Measurements from ENCODE around the gene CCDC12.

The CCDC12 gene

DNA sequence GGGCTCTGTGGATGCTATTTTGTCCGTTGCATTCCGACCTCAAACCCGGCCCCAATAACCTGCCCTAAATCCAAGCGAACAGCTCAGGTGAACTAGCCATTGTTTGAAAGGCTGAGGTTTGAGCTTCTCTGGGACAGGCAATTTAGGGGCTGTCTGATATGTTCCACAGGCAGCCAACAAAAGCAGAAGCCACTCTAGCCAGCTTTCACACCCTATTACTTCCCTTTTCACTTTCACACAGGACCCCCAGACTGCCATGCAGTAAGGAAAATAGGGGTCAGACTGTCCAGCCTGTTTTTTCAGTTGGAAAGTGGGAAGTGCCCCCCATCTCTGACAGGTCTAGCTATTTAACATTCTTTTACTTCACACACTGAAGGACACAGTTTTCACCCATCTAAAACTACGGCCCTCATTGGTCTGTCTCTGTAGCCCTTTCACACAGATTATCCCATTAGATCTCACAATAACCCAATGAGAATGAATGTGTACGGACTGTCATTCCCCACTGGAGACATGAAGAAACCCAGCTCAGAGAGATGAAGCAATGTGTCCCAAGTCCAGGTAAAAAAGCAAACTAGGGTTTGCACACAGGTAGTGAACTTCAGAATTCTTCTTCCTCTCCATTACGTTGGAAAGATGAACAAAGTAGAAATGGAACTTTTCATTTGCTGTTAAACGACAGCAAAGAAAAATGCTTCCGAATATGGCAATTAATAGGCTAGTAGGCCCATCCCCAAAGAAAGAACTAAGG lies 1.9 kb downstream of the CCDC12 start:
- peaks cover 12% of the 10 kb centered on the region for H3K4me1 ChIP-seq (ENCODE audit: insufficient read depth, insufficient read length)
- TF ChIP-seq SUZ12 (IDR thresholded peaks at IDR 0.05; ENCODE audit: extremely low read depth, insufficient read depth, insufficient read length): no peak
- TF ChIP-seq YY1 (IDR thresholded peaks at IDR 0.05; ENCODE audit: insufficient read depth, insufficient read length): no peak
- no peak for TF ChIP-seq ZNF274 (IDR thresholded peaks at IDR 0.05; ENCODE audit: low read depth, low read length)
- H3K4me3 ChIP-seq (ENCODE audit: insufficient read length, low read depth): no peak overlapping the region
- H3K9me3 ChIP-seq (ENCODE audit: insufficient read depth, low read length): no peaks in the 10 kb centered on the region
- peaks cover 33% of the 10 kb centered on the region for H3K36me3 ChIP-seq (ENCODE audit: insufficient read depth, insufficient read length, low read length)
- no peak for DNase-seq (ENCODE audit: low read depth, low spot score)
- no peaks in the 10 kb centered on the region for H3K27me3 ChIP-seq (ENCODE audit: insufficient read depth, insufficient read length)
- H3K9ac ChIP-seq (ENCODE audit: insufficient read length, low read depth): no peak overlapping the region

DNA sequence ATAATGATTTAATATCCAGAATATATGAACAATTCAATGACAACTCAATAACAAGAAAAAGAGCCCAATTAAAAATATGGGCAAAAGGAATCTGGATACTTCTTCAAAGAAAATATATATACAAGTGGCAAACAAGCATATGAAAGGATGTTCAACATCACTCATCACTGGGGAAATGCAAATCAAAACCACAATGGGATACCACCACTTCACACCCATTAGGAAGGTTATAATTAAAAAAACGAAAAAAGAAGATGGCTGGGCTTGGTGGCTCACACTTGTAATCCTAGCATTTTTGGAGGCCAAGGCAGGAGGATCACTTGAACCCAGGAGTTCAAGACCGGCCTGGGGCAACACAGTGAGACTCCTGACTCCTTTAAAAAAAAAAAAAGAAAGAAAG lies 4.1 kb downstream of the CCDC12 start:
- Histone ChIP-seq H3K36me3 (ENCODE audit: insufficient read depth, insufficient read length, low read length) (peaks cover 51% of the 10 kb centered on the region), H3K27me3 (ENCODE audit: insufficient read depth, insufficient read length) (no peaks in the 10 kb centered on the region), H3K9me3 (ENCODE audit: insufficient read depth, low read length) (no peaks in the 10 kb centered on the region), H3K9ac (ENCODE audit: insufficient read length, low read depth) (no peak overlapping the region), H3K4me1 (ENCODE audit: insufficient read depth, insufficient read length) (peaks cover 3% of the 10 kb centered on the region), H3K4me3 (ENCODE audit: insufficient read length, low read depth) (no peak overlapping the region)
- DNase-seq (ENCODE audit: low read depth, low spot score): no peak
- no peak for TF ChIP-seq SUZ12 (IDR thresholded peaks at IDR 0.05; ENCODE audit: extremely low read depth, insufficient read depth, insufficient read length)
- TF ChIP-seq ZNF274 (IDR thresholded peaks at IDR 0.05; ENCODE audit: low read depth, low read length): no peak
- no peak for TF ChIP-seq YY1 (IDR thresholded peaks at IDR 0.05; ENCODE audit: insufficient read depth, insufficient read length)

DNA sequence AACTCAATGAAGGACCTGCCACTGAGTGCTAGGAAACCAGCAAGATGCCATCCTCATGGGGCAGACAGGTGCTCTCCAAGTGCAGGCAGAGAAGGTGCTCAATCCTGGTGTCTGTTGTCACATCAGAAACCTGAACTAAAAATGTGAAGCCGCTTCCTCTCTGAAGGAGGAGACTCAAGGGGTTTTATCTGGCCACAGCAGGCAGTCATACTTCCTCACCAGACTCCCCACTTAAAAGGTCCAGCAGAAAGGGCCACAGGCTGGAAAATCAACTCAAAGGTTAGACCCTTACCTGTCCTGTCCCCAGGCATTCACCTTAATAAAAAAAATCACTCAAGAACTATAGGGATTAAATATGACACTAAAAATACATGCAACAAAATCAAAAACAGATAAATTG lies 4.8 kb downstream of the CCDC12 start:
- Histone ChIP-seq H3K4me3 (ENCODE audit: insufficient read length, low read depth) (no peak overlapping the region), H3K4me1 (ENCODE audit: insufficient read depth, insufficient read length) (peaks cover 7% of the 10 kb centered on the region), H3K27me3 (ENCODE audit: insufficient read depth, insufficient read length) (no peaks in the 10 kb centered on the region), H3K36me3 (ENCODE audit: insufficient read depth, insufficient read length, low read length) (peaks cover 56% of the 10 kb centered on the region), H3K9me3 (ENCODE audit: insufficient read depth, low read length) (no peaks in the 10 kb centered on the region), H3K9ac (ENCODE audit: insufficient read length, low read depth) (peak overlapping the region; percentile 14)
- no peak for DNase-seq (ENCODE audit: low read depth, low spot score)
- no peak for TF ChIP-seq YY1 (IDR thresholded peaks at IDR 0.05; ENCODE audit: insufficient read depth, insufficient read length)
- no peak for TF ChIP-seq ZNF274 (IDR thresholded peaks at IDR 0.05; ENCODE audit: low read depth, low read length)
- TF ChIP-seq SUZ12 (IDR thresholded peaks at IDR 0.05; ENCODE audit: extremely low read depth, insufficient read depth, insufficient read length): no peak

GRCh38 chr3:46971151-46971550 lies 5.4 kb downstream of the CCDC12 start:
- Histone ChIP-seq H3K27me3 (ENCODE audit: insufficient read depth, insufficient read length) (no peaks in the 10 kb centered on the region), H3K4me3 (ENCODE audit: insufficient read length, low read depth) (no peak overlapping the region), H3K4me1 (ENCODE audit: insufficient read depth, insufficient read length) (peaks cover 10% of the 10 kb centered on the region), H3K9me3 (ENCODE audit: insufficient read depth, low read length) (no peaks in the 10 kb centered on the region), H3K36me3 (ENCODE audit: insufficient read depth, insufficient read length, low read length) (peaks cover 61% of the 10 kb centered on the region), H3K9ac (ENCODE audit: insufficient read length, low read depth) (no peak overlapping the region)
- no peak for TF ChIP-seq YY1 (IDR thresholded peaks at IDR 0.05; ENCODE audit: insufficient read depth, insufficient read length)
- no peak for TF ChIP-seq ZNF274 (IDR thresholded peaks at IDR 0.05; ENCODE audit: low read depth, low read length)
- TF ChIP-seq SUZ12 (IDR thresholded peaks at IDR 0.05; ENCODE audit: extremely low read depth, insufficient read depth, insufficient read length): no peak
- DNase-seq (ENCODE audit: low read depth, low spot score): no peak

GRCh38 chr3:46970391-46971091 lies 6.0 kb downstream of the CCDC12 start:
- Histone ChIP-seq H3K36me3 (ENCODE audit: insufficient read depth, insufficient read length, low read length) (peaks cover 67% of the 10 kb centered on the region), H3K4me3 (ENCODE audit: insufficient read length, low read depth) (no peak overlapping the region), H3K9ac (ENCODE audit: insufficient read length, low read depth) (no peak overlapping the region), H3K27me3 (ENCODE audit: insufficient read depth, insufficient read length) (no peaks in the 10 kb centered on the region), H3K9me3 (ENCODE audit: insufficient read depth, low read length) (peaks cover 4% of the 10 kb centered on the region; the same call in 1 of the 2 replicates), H3K4me1 (ENCODE audit: insufficient read depth, insufficient read length) (peaks cover 10% of the 10 kb centered on the region)
- TF ChIP-seq SUZ12 (IDR thresholded peaks at IDR 0.05; ENCODE audit: extremely low read depth, insufficient read depth, insufficient read length) (no peak), ZNF274 (IDR thresholded peaks at IDR 0.05; ENCODE audit: low read depth, low read length) (no peak), YY1 (IDR thresholded peaks at IDR 0.05; ENCODE audit: insufficient read depth, insufficient read length) (no peak)
- no peak for DNase-seq (ENCODE audit: low read depth, low spot score)

DNA sequence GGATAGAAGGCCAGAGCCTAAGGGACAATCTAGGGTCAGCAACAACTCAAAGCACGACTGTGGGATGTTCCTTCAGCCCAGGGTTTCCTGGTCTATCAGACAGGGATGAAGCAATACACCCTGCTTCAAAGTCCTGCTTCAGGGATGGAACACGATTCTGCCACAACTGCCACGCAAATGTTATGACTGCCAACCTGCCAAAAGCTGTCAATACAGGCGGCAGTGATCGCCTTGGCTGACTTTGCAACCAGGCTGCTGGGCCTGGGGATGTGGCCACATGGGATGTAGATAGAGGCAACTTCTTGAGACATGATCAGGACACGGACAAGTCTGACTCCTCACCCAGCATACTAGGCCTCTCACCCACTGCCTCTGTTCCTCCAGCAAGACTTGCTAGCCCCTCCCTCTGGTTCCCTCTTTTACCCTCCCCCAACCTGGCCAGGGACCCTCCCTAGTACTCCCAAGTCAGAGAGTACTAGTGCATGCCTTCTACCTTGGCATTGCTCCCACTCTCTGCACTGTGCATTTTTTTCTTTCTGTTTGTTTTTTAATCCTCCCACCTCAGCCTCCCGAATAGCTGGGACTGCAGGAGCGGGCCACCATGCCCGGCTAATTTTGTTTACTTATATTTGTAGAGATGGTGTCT lies 7.6 kb downstream of the CCDC12 start:
- Histone ChIP-seq H3K9ac (ENCODE audit: insufficient read length, low read depth) (no peak overlapping the region), H3K4me3 (ENCODE audit: insufficient read length, low read depth) (no peak overlapping the region), H3K4me1 (ENCODE audit: insufficient read depth, insufficient read length) (peaks cover 10% of the 10 kb centered on the region), H3K27me3 (ENCODE audit: insufficient read depth, insufficient read length) (no peaks in the 10 kb centered on the region), H3K36me3 (ENCODE audit: insufficient read depth, insufficient read length, low read length) (peaks cover 62% of the 10 kb centered on the region), H3K9me3 (ENCODE audit: insufficient read depth, low read length) (peaks cover 12% of the 10 kb centered on the region; the same call in 1 of the 2 replicates)
- TF ChIP-seq ZNF274 (IDR thresholded peaks at IDR 0.05; ENCODE audit: low read depth, low read length) (no peak), YY1 (IDR thresholded peaks at IDR 0.05; ENCODE audit: insufficient read depth, insufficient read length) (no peak), SUZ12 (IDR thresholded peaks at IDR 0.05; ENCODE audit: extremely low read depth, insufficient read depth, insufficient read length) (no peak)
- DNase-seq (ENCODE audit: low read depth, low spot score): no peak

DNA sequence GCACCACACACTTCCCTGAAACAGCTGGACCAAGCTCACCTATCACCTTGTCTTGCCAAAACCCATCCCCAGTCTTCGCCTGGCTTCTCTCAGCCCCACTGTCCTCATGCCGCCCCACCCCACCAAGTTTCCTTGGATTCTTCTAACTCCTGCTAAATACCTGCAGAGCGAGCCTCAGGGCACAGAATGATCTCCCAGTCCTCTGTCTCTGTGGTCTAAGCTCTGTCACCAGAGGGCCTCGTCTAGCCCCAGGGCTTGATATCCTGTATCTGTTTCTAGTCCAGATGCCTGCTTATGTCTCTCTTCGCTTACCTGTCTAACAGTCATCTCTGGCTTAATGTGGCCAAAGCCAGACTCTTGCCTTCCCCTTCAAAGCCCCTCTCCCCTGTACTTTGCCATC lies 9.7 kb downstream of the CCDC12 start:
- no peak overlapping the region for H3K9ac ChIP-seq (ENCODE audit: insufficient read length, low read depth)
- DNase-seq (ENCODE audit: low read depth, low spot score): no peak
- no peaks in the 10 kb centered on the region for H3K27me3 ChIP-seq (ENCODE audit: insufficient read depth, insufficient read length)
- peaks cover 22% of the 10 kb centered on the region for H3K9me3 ChIP-seq (ENCODE audit: insufficient read depth, low read length)
- TF ChIP-seq SUZ12 (IDR thresholded peaks at IDR 0.05; ENCODE audit: extremely low read depth, insufficient read depth, insufficient read length) (no peak), YY1 (IDR thresholded peaks at IDR 0.05; ENCODE audit: insufficient read depth, insufficient read length) (no peak), ZNF274 (IDR thresholded peaks at IDR 0.05; ENCODE audit: low read depth, low read length) (no peak)
- H3K36me3 ChIP-seq (ENCODE audit: insufficient read depth, insufficient read length, low read length): peaks cover 63% of the 10 kb centered on the region
- H3K4me1 ChIP-seq (ENCODE audit: insufficient read depth, insufficient read length): peaks cover 10% of the 10 kb centered on the region
- H3K4me3 ChIP-seq (ENCODE audit: insufficient read length, low read depth): no peak overlapping the region

Measured in NT2/D1 (cell line).